ENCODE results near the gene TRAM2.

The TRAM2 gene

DNA sequence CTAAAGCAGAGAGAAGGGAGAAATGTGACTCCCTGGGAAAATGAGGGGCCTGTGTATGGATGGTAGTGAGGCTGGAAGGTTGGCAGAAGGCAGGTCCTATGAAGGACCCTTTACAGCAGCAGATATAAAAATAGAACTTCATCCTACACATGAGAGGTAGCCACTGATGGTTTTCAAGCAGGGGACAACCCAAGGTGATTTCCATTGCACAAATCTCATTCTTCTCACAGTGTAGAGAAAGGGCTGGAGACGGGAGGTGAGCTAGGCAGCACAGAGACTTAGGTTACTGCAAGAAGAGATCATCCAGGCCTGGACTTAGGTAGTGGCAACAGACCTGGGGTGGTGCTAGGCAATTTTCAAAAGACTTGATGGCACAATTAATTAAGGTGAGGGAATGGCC, 30.7 kb downstream of the TRAM2 start:
- no peak for DNase-seq (ENCODE audit: low read depth, low spot score)
- in situ Hi-C loops (cut with HindIII; ENCODE audit: low sequenced_read_pairs): no loop called here
- TF ChIP-seq, protein P1, sequence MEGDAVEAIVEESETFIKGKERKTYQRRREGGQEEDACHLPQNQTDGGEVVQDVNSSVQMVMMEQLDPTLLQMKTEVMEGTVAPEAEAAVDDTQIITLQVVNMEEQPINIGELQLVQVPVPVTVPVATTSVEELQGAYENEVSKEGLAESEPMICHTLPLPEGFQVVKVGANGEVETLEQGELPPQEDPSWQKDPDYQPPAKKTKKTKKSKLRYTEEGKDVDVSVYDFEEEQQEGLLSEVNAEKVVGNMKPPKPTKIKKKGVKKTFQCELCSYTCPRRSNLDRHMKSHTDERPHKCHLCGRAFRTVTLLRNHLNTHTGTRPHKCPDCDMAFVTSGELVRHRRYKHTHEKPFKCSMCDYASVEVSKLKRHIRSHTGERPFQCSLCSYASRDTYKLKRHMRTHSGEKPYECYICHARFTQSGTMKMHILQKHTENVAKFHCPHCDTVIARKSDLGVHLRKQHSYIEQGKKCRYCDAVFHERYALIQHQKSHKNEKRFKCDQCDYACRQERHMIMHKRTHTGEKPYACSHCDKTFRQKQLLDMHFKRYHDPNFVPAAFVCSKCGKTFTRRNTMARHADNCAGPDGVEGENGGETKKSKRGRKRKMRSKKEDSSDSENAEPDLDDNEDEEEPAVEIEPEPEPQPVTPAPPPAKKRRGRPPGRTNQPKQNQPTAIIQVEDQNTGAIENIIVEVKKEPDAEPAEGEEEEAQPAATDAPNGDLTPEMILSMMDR (IDR thresholded peaks at IDR 0.05; ENCODE audit: low read depth, low read length): no peak
- H3K4me3 ChIP-seq (ENCODE audit: low read depth, low read length): no peak overlapping the region

DNA sequence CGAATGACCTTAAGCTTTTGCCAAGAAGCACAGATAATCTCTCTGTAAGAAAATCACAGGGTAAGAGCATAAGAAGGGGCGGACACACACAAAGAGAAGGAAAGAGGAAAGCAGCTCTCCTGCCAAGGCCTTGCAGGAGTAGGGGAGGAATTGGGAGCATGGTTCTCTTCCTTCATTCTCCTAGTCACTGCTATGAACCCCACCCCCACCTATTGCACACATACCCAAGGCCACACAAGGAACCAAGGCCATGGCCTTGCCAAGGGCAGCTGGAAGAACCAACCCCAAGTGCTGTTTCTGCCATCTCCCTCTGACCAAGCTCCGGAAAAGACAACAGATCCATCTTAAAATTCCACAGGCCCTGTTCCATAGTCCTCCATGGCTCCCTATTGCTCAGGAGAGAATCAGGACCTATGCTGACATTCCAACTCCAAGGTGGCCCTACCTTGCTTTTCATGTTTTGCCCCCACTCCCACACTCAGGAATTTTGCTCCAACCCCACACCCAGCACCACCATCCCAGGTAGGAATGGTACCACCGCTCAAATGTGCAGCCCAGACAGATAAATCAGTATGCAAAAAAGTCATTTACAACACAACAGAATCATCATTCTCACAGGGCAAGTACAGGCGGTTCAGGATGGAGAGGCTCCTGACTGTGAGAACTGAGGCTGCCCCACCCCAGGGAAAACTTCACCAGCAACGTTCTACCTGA, 31.3 kb downstream of the TRAM2 start:
- no peak for DNase-seq (ENCODE audit: low read depth, low spot score)
- H3K4me3 ChIP-seq (ENCODE audit: low read depth, low read length): no peak overlapping the region
- in situ Hi-C loops (cut with HindIII; ENCODE audit: low sequenced_read_pairs): no loop called here
- TF ChIP-seq, protein P1 (IDR thresholded peaks at IDR 0.05; ENCODE audit: low read depth, low read length): no peak

DNA sequence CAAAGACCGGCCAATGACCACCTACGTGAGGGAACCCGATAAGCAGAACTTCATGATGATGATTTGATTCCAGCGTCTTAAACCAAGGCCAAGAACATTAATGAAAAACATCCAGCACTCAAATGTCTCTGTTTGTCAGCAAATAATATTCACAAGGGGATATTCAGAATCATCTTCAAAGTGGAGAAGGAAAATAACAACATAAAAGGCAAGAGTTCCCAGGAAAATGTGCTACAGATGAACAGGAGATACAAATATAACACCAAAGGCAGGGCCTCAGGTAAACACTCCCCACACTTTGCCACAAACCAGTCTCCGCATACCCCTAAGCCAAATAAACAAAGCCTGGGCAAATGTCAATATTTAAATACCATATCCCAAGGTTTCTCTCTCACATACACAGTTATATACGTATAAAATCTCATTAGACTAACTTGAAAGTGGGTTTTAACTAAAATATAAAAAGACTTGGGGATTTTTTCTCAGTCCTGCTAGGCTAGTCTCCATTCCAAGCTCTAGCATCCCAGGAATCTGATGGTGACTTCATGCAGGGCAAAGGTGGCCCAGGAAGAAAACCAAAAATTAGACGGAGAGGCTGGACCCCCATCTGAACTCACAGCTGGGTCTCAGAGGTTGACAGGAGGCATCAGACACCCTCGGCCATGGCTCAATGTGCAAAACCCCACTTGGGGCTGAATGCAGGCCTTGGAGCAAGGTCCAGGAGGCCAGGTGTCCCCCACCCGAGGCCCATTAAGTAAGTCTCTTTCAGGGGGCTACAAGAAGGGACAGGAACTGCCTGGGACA, 32.1 kb downstream of the TRAM2 start:
- in situ Hi-C loops (cut with HindIII; ENCODE audit: low sequenced_read_pairs): no loop called here
- no peak for DNase-seq (ENCODE audit: low read depth, low spot score)
- no peak overlapping the region for H3K4me3 ChIP-seq (ENCODE audit: low read depth, low read length)
- TF ChIP-seq, protein P1 (IDR thresholded peaks at IDR 0.05; ENCODE audit: low read depth, low read length): no peak

DNA sequence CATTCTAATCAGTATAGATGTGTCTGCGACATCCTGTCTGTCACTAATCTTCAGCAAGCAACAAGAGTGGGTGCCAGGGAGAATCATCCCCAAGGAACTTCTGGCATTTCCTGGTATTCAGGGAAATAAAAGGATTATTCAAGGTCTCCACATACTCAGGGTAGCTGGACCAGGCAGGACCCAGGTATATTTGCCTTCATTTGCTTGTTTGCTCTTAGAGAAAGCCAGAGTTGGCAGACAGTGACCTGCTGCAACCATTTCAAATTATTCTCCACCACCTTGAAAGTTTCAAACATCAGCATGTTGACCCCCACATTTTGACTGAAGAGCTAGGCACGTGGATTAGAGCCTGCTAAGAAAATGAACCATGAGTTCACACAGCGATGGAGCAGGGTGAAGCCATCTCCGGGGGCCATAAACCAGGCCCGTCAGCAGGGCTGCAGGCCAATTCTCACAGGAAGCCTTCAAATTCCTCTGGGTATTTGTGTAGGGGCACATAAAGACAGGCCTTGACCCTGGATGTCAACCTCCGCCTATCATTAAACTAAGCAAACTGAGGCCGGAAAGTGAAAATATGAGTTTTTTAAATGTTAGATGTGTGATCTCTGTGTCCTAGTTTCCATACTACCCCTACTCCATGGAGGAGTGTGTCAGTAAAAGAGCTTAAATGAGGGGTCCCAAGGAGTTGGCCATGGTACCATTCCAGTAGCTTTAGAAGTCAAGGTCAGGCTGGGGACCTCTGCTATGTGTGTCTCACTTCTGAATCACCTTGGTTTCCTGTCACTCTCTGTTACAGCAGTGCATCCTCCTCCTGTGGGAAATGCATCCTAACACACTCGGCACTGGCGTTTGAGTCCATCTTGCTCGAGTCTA, 32.9 kb downstream of the TRAM2 start:
- TF ChIP-seq, protein P1 (IDR thresholded peaks at IDR 0.05; ENCODE audit: low read depth, low read length): no peak
- DNase-seq (ENCODE audit: low read depth, low spot score): no peak
- H3K4me3 ChIP-seq (ENCODE audit: low read depth, low read length): no peak overlapping the region
- in situ Hi-C loops (cut with HindIII; ENCODE audit: low sequenced_read_pairs): no loop called here

DNA sequence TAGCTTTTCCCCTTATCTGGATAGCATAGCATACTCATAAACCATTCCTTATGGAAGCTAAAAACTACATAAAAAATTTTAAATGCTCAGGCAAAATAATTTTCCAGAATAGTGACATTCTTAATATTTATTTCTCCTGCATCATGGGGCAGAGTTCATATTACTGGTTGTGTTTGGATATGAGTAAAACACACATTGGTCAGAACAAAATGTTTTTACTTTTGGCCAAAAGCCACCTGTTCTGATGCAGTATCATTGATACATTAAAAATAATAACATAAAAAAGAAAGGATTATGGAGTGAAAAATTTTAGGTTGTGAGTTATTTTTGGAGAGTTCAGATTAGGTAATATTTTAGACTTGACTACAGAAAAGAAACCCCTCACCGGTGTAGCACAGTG, 33.6 kb downstream of the TRAM2 start:
- no peak for DNase-seq (ENCODE audit: low read depth, low spot score)
- TF ChIP-seq, protein P1 (IDR thresholded peaks at IDR 0.05; ENCODE audit: low read depth, low read length): no peak
- in situ Hi-C loops (cut with HindIII; ENCODE audit: low sequenced_read_pairs): no loop called here
- H3K4me3 ChIP-seq (ENCODE audit: low read depth, low read length): no peak overlapping the region

DNA sequence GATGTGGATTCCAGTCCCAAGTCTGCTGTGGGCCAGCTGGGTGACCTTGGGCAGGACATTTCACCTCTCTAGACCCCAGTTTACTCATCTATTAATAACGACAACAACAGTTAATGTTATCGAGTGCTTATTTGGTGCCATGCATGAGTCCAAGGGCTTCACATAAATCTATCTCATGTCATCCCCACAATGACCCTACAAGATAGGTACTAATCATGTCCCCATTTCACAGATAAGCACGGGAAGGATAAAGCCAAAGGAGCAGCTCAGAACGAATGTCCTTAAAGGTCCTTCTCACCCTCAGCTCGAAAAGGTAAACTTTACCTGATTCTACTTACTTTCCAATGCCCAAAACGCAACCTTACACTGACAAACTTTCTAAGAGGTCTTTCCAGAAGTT, 35.7 kb downstream of the TRAM2 start:
- in situ Hi-C loops (cut with HindIII; ENCODE audit: low sequenced_read_pairs): no loop called here
- no peak for DNase-seq (ENCODE audit: low read depth, low spot score)
- TF ChIP-seq, protein P1 (IDR thresholded peaks at IDR 0.05; ENCODE audit: low read depth, low read length): no peak
- no peak overlapping the region for H3K4me3 ChIP-seq (ENCODE audit: low read depth, low read length)
